22Rv1 (cell line): ENCODE measurements around the gene SIL1.

Experiments
- H3K27ac ChIP-seq: fragments of 450-650 bp; 2 replicates; pipeline ENCODE4 v1.5.1; 2017
- CTCF ChIP-seq: fragments of 450-650 bp; IDR thresholded peaks from 2 replicates; pipeline ENCODE4 v1.5.1; 2017; ENCODE audit warnings: mild to moderate bottlenecking
- ZFX ChIP-seq: fragments of 450-650 bp; IDR thresholded peaks from 2 replicates; pipeline ENCODE4 v1.6.1; 2017; ENCODE audit warnings: antibody characterized with exemption, borderline replicate concordance

Gene SIL1

GRCh38 chr5:138985683-138986082 is 212.5 kb downstream of the SIL1 start:
- no peak overlapping the region for H3K27ac ChIP-seq
- TF ChIP-seq ZFX (no peak), CTCF (no peak)

GRCh38 chr5:138985256-138985655 is 212.9 kb downstream of the SIL1 start:
- TF ChIP-seq ZFX (no peak), CTCF (no peak)
- no peak overlapping the region for H3K27ac ChIP-seq

GRCh38 chr5:138983984-138984383 is 214.2 kb downstream of the SIL1 start:
- TF ChIP-seq ZFX: no peak
- no peak for TF ChIP-seq CTCF
- H3K27ac ChIP-seq: no peak overlapping the region

GRCh38 chr5:138981586-138981985 is 216.6 kb downstream of the SIL1 start:
- H3K27ac ChIP-seq: no peak overlapping the region
- TF ChIP-seq CTCF: no peak
- no peak for TF ChIP-seq ZFX

- no peak overlapping the region for H3K27ac ChIP-seq
- TF ChIP-seq CTCF: no peak
- TF ChIP-seq ZFX: no peak
These were observed 217.0 kb downstream of the SIL1 start for GRCh38 chr5:138981131-138981530.

GRCh38 chr5:138980441-138980840 is 217.7 kb downstream of the SIL1 start:
- H3K27ac ChIP-seq: no peak overlapping the region
- TF ChIP-seq CTCF (no peak), ZFX (no peak)

- TF ChIP-seq CTCF (no peak), ZFX (no peak)
- no peak overlapping the region for H3K27ac ChIP-seq
These were observed 218.4 kb downstream of the SIL1 start for GRCh38 chr5:138979684-138980280.
